Esophagus (tissue), 2 donors: Measurements from ENCODE around the gene LARP1B. TPM values are rescaled to one million over a fixed set of nuclear protein-coding genes. Genes with fewer than 3 reads are reported as not detected.

Experiments
- H3K27ac ChIP-seq, 2 donors: one replicate each; pipeline ENCODE4 v1.5.1; 2013; ENCODE audit warnings: low read depth in 2 of 2, mild to moderate bottlenecking in 2 of 2, inconsistent platforms in 1 of 2, low read length in 1 of 2, moderate library complexity in 1 of 2
- H3K27me3 ChIP-seq, 2 donors: one replicate each; pipeline ENCODE4 v1.6.1; 2013; ENCODE audit warnings: low read length in 2 of 2, control low read depth in 1 of 2, mild to moderate bottlenecking in 1 of 2; ENCODE audit not compliant: insufficient read depth in 2 of 2, control insufficient read depth in 1 of 2
- H3K36me3 ChIP-seq, 2 donors: one replicate each; pipeline ENCODE4 v1.6.1; 2013; ENCODE audit warnings: low read length in 1 of 2; ENCODE audit not compliant: control insufficient read depth in 2 of 2, insufficient read depth in 2 of 2
- H3K4me1 ChIP-seq, 2 donors: one replicate each; pipeline ENCODE4 v1.6.1; 2013; ENCODE audit warnings: low read length in 1 of 2; ENCODE audit not compliant: control insufficient read depth in 2 of 2, insufficient read depth in 2 of 2
- H3K4me3 ChIP-seq, 2 donors: one replicate each; pipeline ENCODE4 v1.5.1; 2013; ENCODE audit warnings: low read length in 2 of 2, mild to moderate bottlenecking in 2 of 2, low read depth in 1 of 2, moderate library complexity in 1 of 2
- H3K9me3 ChIP-seq, 2 donors: one replicate each; pipeline ENCODE4 v1.6.1; 2013; ENCODE audit warnings: mild to moderate bottlenecking in 2 of 2, low read depth in 1 of 2, low read length in 1 of 2, moderate library complexity in 1 of 2; ENCODE audit not compliant: control insufficient read depth in 2 of 2, insufficient read depth in 1 of 2
- WGBS, 2 donors: extraction: QIAGEN DNeasy Blood & Tissue Kit; methylation state at CpG; one replicate each; pipeline ENCODE4 v1.1.7; 2013; 5-methylcytosine and 5-hydroxymethylcytosine counted together
- polyA plus RNA-seq, 2 donors: library from polyadenylated mRNA; stranded (reverse); fragments of 200-250 nt; gene quantifications; one replicate each; pipeline ENCODE4 v1.2.3, GENCODE V29; 2013
- donor health status: healthy with polysubstance abuse.
- donor health status: Bipolar disorder and iron deficiency.

LARP1B gene
- polyA plus RNA-seq, 2 donors, result 9.7 to 11.0 TPM

DNA sequence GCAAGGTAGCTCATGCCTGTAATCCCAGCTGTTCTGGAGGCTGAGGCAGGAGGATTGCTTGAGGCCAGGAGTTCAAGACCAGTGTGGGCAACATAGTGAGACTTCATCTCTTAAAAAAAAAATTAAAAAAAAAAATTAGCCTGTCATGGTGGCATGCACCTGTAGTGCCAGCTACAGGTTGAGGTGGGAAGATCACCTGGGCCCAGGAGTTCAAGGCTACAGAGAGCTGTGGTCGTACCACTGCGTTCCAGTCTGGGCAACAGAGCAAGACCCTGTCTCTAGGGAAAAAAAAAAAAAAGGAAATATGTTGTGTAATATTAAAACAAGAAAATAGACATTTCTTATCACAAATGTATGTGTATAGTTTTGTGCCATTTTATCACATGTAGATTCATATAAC is 97.8 kb downstream of the LARP1B start:
- WGBS, 2 donors, result 97 to 98% methylated on average over 2 of the region's 2 CpGs

DNA sequence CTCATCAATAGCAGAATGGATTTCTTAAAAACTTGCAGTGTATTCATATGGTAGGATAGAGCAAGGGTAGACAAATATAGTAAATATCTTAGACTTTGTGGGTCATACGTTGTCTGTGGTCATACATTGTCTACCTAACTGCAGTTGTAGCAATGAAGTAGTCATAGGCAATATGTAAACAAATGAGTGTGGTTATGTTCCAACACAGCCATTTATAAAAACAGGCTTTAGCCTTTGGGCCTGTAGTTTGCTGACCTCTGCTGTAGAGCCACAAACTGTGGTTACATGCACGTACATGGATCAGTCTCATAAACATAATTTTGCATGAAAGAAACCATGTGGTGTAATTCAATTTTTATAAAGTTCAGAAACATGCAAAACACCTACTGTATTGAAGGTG is 98.9 kb downstream of the LARP1B start:
- peaks cover 0 to 5% of the 10 kb centered on the region in 2 donors for H3K36me3 ChIP-seq
- 82 to 84% methylated on average over 2 of the region's 2 CpGs for WGBS, 2 donors
- no peak overlapping the region for H3K4me3 ChIP-seq
- H3K9me3 ChIP-seq, result no peaks in the 10 kb centered on the region
- H3K27me3 ChIP-seq, result no peaks in the 10 kb centered on the region
- H3K27ac ChIP-seq, result no peak overlapping the region
- H3K4me1 ChIP-seq, result no peaks in the 10 kb centered on the region

More for the DNA sequence above, 97.8 kb downstream of the LARP1B start:
- Histone ChIP-seq H3K4me3 (no peak overlapping the region), H3K36me3 (peaks cover 0 to 5% of the 10 kb centered on the region in 2 donors), H3K4me1 (no peaks in the 10 kb centered on the region), H3K9me3 (no peaks in the 10 kb centered on the region), H3K27me3 (no peaks in the 10 kb centered on the region), H3K27ac (no peak overlapping the region)

DNA sequence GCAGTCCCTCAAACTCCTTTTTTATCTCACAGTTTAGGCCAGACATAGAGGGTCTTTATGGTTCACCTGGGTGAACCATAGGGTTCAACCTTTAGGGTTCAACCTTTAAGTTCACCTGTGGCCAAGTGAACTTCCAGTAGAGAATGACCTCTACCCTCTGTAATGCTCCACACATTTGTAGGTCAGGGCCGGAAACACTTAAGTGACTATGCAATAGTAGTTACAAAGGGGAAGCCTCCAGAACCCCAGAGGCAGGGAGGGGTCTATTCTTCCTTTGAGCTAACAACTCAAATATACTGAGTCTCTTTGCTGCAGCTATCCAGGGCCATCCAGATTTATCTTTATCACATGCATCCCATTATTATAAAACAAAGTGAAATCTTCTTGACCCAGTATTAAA is 100.0 kb downstream of the LARP1B start:
- Histone ChIP-seq H3K27me3 (no peaks in the 10 kb centered on the region), H3K36me3 (no peaks in the 10 kb centered on the region), H3K9me3 (no peaks in the 10 kb centered on the region), H3K4me1 (no peaks in the 10 kb centered on the region), H3K4me3 (no peak overlapping the region), H3K27ac (no peak overlapping the region)
- 90 to 100% methylated on average over 1 of the region's 1 CpG for WGBS, 2 donors

DNA sequence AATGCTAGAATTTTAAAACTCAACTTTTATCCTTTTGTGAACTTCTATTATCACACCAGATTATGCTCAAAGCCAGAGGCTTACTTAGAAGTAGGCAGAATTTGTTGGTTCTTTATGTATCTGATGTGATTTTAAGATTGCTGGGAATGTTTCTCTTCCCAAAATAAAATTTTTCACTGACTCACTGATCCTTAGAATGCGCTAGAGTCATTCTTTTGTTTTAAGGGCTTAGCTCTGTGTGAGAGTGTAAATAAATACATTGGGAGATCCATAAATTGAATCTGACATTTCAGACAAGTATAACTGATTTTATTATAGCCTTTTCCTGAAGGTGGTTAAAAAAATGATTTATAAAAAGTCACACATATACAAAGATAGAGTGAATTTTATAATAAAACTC is 101.3 kb downstream of the LARP1B start:
- 80 to 86% methylated on average over 1 of the region's 1 CpG for WGBS, 2 donors
- Histone ChIP-seq H3K9me3 (no peaks in the 10 kb centered on the region), H3K27ac (no peak overlapping the region), H3K27me3 (no peaks in the 10 kb centered on the region), H3K36me3 (no peaks in the 10 kb centered on the region), H3K4me3 (no peak overlapping the region), H3K4me1 (no peaks in the 10 kb centered on the region)

DNA sequence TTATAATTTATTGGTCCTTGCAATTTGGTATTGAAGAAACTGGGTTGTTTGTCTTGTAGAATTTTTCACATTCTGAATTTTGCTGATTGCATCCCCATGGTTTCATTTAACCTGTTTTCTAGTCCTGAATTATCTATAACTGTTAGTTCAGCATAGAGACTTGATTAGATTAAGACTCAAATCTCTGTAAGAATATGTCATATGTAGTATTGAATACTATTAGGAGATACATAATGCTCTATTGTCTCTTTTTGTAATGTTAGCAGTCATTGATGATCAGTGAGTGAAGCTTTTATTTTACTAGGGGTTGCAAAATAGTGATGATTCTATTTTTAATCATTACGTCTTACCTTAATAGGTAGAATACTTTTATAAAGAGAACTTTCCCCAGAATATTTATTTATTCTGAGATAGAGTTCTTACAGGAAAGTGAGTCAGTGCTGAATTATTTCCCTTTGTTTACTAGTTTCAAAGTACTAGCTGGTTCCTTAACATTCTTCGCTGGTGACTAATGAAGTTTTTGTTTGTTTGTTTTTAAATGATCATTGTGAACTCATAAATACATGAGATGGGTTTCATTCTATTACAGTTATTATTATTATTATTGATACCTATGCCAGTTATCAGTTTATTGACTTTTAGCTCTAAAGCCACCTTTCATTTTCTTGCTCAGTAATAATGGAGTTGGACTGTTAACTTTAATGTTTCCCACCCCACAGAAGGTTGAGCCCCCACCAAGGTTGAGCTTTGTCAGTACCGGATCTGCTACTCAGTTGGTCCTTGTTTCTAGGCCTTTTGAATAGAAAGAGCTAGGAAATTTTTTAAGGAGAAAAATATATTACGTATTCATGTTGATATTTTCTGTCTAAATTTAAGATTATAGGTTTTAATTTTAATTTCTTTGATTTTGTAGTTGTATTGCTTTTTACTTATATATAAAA is 102.3 kb downstream of the LARP1B start:
- Histone ChIP-seq H3K9me3 (no peaks in the 10 kb centered on the region), H3K4me3 (no peak overlapping the region), H3K36me3 (no peaks in the 10 kb centered on the region), H3K27ac (no peak overlapping the region), H3K27me3 (no peaks in the 10 kb centered on the region), H3K4me1 (no peaks in the 10 kb centered on the region)
- WGBS, 2 donors, result 63 to 80% methylated on average over 4 of the region's 4 CpGs

DNA sequence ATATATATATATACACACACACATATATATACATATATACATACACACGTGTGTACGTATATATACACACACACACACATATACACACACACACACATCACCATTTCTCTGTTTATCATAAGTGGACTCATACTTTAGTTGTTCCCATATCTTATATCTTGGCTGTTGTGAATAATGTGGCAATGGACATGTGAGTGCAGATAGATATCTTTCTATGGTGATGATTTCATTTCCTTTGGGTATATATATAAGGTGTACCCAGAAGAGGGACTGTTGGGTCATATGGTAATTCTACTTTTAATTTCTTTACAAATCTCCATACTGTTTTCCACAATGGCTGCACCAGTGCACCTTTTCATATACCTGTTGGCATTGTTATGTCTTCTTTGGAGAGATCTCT is 105.9 kb downstream of the LARP1B start:
- Histone ChIP-seq H3K36me3 (no peaks in the 10 kb centered on the region), H3K9me3 (no peaks in the 10 kb centered on the region), H3K27me3 (no peaks in the 10 kb centered on the region), H3K27ac (no peak overlapping the region), H3K4me1 (no peaks in the 10 kb centered on the region), H3K4me3 (no peak overlapping the region)
- WGBS, 2 donors, result 86 to 91% methylated on average over 2 of the region's 2 CpGs

DNA sequence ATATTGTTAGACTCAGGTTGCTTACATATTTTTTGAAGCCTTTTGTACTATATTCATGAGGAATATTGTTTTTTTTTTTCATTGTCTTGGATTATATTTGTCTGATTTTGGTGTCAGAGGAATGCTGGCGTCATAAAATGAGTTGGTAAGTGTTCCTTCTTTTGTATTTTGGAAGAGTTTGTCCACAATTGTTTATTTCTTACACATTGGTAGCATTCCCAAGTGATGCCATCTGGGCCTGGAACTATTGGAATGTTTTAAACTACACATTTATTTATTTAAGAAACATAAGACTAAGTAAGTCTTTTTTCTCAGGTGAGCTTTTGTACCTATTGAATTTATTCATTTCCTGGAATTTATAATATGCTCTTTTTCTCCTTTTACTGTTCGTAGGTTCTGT is 107.6 kb downstream of the LARP1B start:
- Histone ChIP-seq H3K27me3 (no peaks in the 10 kb centered on the region), H3K4me1 (no peaks in the 10 kb centered on the region), H3K9me3 (no peaks in the 10 kb centered on the region), H3K4me3 (no peak overlapping the region), H3K27ac (no peak overlapping the region), H3K36me3 (no peaks in the 10 kb centered on the region)
- WGBS, 2 donors, result 90 to 94% methylated on average over 2 of the region's 2 CpGs

DNA sequence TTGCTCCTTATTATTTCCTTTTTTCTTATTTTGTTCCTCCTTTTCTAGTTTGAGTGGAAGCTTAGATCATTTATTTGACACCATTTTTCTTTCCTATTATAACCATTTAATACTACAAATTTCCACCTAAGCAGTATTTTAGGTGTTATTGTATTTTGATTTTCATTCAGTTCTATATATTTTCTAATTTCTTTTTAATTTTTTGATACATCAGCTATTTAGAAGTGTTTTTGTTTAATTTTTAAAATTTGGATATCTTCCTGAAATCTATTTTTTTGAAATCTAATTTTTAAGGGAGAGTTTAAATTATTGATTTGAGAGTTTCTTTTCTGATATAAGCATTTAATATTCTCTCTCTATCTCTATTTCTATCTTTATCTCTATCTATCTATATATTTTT is 108.1 kb downstream of the LARP1B start:
- Histone ChIP-seq H3K4me1 (no peaks in the 10 kb centered on the region), H3K9me3 (no peaks in the 10 kb centered on the region), H3K27me3 (no peaks in the 10 kb centered on the region), H3K27ac (no peak overlapping the region), H3K4me3 (no peak overlapping the region), H3K36me3 (no peaks in the 10 kb centered on the region)

DNA sequence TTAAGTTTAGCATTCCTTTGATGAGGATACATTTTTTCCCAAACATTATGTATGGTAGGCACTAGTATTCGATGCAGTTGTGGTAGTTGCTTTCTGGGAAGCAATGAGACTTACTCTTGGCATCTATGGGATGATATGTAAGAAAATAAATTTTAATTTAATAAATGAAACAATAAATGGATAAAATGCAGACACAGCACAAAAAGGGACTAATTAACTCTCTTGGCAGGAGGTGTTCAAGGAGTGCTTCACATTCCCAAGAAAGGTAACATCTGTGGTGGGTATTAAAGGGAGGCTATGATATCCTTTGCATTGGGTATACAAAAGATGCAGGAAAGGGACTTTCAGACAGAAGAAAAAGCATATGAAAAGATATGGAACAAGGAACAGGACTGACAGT is 115.5 kb downstream of the LARP1B start:
- no peak overlapping the region for H3K27ac ChIP-seq
- no peaks in the 10 kb centered on the region for H3K9me3 ChIP-seq
- no peaks in the 10 kb centered on the region for H3K27me3 ChIP-seq
- no peak overlapping the region for H3K4me3 ChIP-seq
- H3K36me3 ChIP-seq, result no peaks in the 10 kb centered on the region
- H3K4me1 ChIP-seq, result no peaks in the 10 kb centered on the region
- 94 to 96% methylated on average over 1 of the region's 1 CpG for WGBS, 2 donors

DNA sequence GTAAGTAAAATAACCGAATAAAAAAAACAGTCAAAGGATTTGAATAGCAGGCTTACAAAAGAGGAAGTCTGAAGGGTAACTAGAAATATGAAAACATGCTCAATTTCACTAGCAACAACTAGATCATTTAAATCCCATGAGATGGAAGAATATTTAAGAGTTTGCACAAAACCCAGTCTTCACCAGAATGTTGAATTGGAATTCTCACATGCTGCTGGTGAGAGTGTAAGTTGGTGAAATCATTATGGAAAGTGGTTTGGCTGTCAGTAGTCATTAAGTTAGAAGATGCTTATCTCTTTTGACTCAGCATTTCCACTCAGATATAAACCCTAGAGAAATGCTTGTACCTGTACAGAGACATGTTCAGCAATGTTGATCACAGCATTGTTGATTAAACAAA is 116.4 kb downstream of the LARP1B start:
- no peaks in the 10 kb centered on the region for H3K36me3 ChIP-seq
- no peaks in the 10 kb centered on the region for H3K4me1 ChIP-seq
- H3K4me3 ChIP-seq, result no peak overlapping the region
- no peaks in the 10 kb centered on the region for H3K27me3 ChIP-seq
- 87 to 91% methylated on average over 1 of the region's 1 CpG for WGBS, 2 donors
- H3K27ac ChIP-seq, result no peak overlapping the region
- H3K9me3 ChIP-seq, result no peaks in the 10 kb centered on the region
